Measurements from ENCODE around the gene GNG7.
"Not testable (repeated sequence)": the region's sequence is repeated elsewhere in the genome, so short reads cannot be mapped to it uniquely, and the experiment has no call there.

GNG7 gene

GRCh38 chr19:2509096-2509495 lies 193.4 kb downstream of the GNG7 start:
- H3K9me3 ChIP-seq (ENCODE audit: insufficient read depth, low read length, severe bottlenecking) = no peaks in the 10 kb centered on the region
- H3K79me2 ChIP-seq (ENCODE audit: insufficient read depth, low read length) = no peaks in the 10 kb centered on the region
- no peaks in the 10 kb centered on the region for H3K27me3 ChIP-seq (ENCODE audit: insufficient read depth, low read length, poor library complexity)
- H2AFZ ChIP-seq (ENCODE audit: low read depth, low read length) = no peak overlapping the region
- H4K20me1 ChIP-seq (ENCODE audit: insufficient read depth, low read length) = no peaks in the 10 kb centered on the region; the same call in 1 of the 2 replicates
- DNase-seq (no peak), ATAC-seq (ENCODE audit: insufficient read depth, low read depth) (no peak)
- H3K36me3 ChIP-seq (ENCODE audit: insufficient read depth, low read length) = no peaks in the 10 kb centered on the region
- H3K27ac ChIP-seq (ENCODE audit: low read length) = no peak overlapping the region
- H3K9ac ChIP-seq (ENCODE audit: low read depth, low read length) = no peak overlapping the region
- H3K4me3 ChIP-seq (ENCODE audit: low read depth in 1 of 2, low read length in 2 of 2) = no peak overlapping the region
- H3K4me2 ChIP-seq (ENCODE audit: insufficient read depth, low read length) = no peak overlapping the region
- peaks cover 4% of the 10 kb centered on the region for H3K4me1 ChIP-seq (ENCODE audit: insufficient read depth, low read length)
- TF ChIP-seq, protein P1, sequence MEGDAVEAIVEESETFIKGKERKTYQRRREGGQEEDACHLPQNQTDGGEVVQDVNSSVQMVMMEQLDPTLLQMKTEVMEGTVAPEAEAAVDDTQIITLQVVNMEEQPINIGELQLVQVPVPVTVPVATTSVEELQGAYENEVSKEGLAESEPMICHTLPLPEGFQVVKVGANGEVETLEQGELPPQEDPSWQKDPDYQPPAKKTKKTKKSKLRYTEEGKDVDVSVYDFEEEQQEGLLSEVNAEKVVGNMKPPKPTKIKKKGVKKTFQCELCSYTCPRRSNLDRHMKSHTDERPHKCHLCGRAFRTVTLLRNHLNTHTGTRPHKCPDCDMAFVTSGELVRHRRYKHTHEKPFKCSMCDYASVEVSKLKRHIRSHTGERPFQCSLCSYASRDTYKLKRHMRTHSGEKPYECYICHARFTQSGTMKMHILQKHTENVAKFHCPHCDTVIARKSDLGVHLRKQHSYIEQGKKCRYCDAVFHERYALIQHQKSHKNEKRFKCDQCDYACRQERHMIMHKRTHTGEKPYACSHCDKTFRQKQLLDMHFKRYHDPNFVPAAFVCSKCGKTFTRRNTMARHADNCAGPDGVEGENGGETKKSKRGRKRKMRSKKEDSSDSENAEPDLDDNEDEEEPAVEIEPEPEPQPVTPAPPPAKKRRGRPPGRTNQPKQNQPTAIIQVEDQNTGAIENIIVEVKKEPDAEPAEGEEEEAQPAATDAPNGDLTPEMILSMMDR (IDR thresholded peaks at IDR 0.05; ENCODE audit: borderline replicate concordance, extremely low read depth, low read length, poor library complexity, severe bottlenecking) = no peak
- TF ChIP-seq EZH2 (IDR thresholded peaks at IDR 0.05; ENCODE audit: borderline replicate concordance, low read depth, low read length, severe bottlenecking) = no peak

- Histone ChIP-seq H3K9me3 (ENCODE audit: insufficient read depth, low read length, severe bottlenecking) (no peaks in the 10 kb centered on the region), H3K36me3 (ENCODE audit: insufficient read depth, low read length) (no peaks in the 10 kb centered on the region), H3K4me2 (ENCODE audit: insufficient read depth, low read length) (no peak overlapping the region), H4K20me1 (ENCODE audit: insufficient read depth, low read length) (no peaks in the 10 kb centered on the region; the same call in 1 of the 2 replicates), H3K9ac (ENCODE audit: low read depth, low read length) (no peak overlapping the region), H2AFZ (ENCODE audit: low read depth, low read length) (peak overlapping the region; percentile 39; the same call in 1 of the 2 replicates), H3K79me2 (ENCODE audit: insufficient read depth, low read length) (no peaks in the 10 kb centered on the region), H3K27ac (ENCODE audit: low read length) (0 out of 2 replicates have a peak overlapping the region, but pooled peaks have one; percentile 16), H3K27me3 (ENCODE audit: insufficient read depth, low read length, poor library complexity) (no peaks in the 10 kb centered on the region), H3K4me3 (ENCODE audit: low read depth in 1 of 2, low read length in 2 of 2) (no peak overlapping the region), H3K4me1 (ENCODE audit: insufficient read depth, low read length) (peaks cover 4% of the 10 kb centered on the region)
- ATAC-seq (ENCODE audit: insufficient read depth, low read depth) (peak; percentile 57; the same call in 2 of the 3 replicates), DNase-seq (peak; percentile 35)
- TF ChIP-seq, protein P1 (IDR thresholded peaks at IDR 0.05; ENCODE audit: borderline replicate concordance, extremely low read depth, low read length, poor library complexity, severe bottlenecking) = no peak
- no peak for TF ChIP-seq EZH2 (IDR thresholded peaks at IDR 0.05; ENCODE audit: borderline replicate concordance, low read depth, low read length, severe bottlenecking)
Measured at GRCh38 chr19:2507109-2507508, 195.4 kb downstream of the GNG7 start.

- H3K36me3 ChIP-seq (ENCODE audit: insufficient read depth, low read length); DNase-seq; H2AFZ ChIP-seq (ENCODE audit: low read depth, low read length); H3K27me3 ChIP-seq (ENCODE audit: insufficient read depth, low read length, poor library complexity); H3K4me1 ChIP-seq (ENCODE audit: insufficient read depth, low read length); H4K20me1 ChIP-seq (ENCODE audit: insufficient read depth, low read length); H3K79me2 ChIP-seq (ENCODE audit: insufficient read depth, low read length); H3K27ac ChIP-seq (ENCODE audit: low read length); H3K4me3 ChIP-seq (ENCODE audit: low read depth in 1 of 2, low read length in 2 of 2); H3K4me2 ChIP-seq (ENCODE audit: insufficient read depth, low read length); ATAC-seq (ENCODE audit: insufficient read depth, low read depth); H3K9me3 ChIP-seq (ENCODE audit: insufficient read depth, low read length, severe bottlenecking); H3K9ac ChIP-seq (ENCODE audit: low read depth, low read length): not testable (repeated sequence)
Measured at GRCh38 chr19:2506656-2507055, 195.8 kb downstream of the GNG7 start.

- TF ChIP-seq EZH2 (IDR thresholded peaks at IDR 0.05; ENCODE audit: borderline replicate concordance, low read depth, low read length, severe bottlenecking) = no peak
- TF ChIP-seq, protein P1 (IDR thresholded peaks at IDR 0.05; ENCODE audit: borderline replicate concordance, extremely low read depth, low read length, poor library complexity, severe bottlenecking) = no peak
Measured at GRCh38 chr19:2503521-2504109, 198.9 kb downstream of the GNG7 start.

More at GRCh38 chr19:2503521-2504109, 198.9 kb downstream of the GNG7 start:
- Histone ChIP-seq H3K9ac (ENCODE audit: low read depth, low read length) (no peak overlapping the region), H3K36me3 (ENCODE audit: insufficient read depth, low read length) (no peaks in the 10 kb centered on the region), H3K27ac (ENCODE audit: low read length) (no peak overlapping the region), H3K4me2 (ENCODE audit: insufficient read depth, low read length) (no peak overlapping the region), H3K9me3 (ENCODE audit: insufficient read depth, low read length, severe bottlenecking) (no peaks in the 10 kb centered on the region), H3K79me2 (ENCODE audit: insufficient read depth, low read length) (no peaks in the 10 kb centered on the region), H2AFZ (ENCODE audit: low read depth, low read length) (no peak overlapping the region), H3K27me3 (ENCODE audit: insufficient read depth, low read length, poor library complexity) (no peaks in the 10 kb centered on the region), H4K20me1 (ENCODE audit: insufficient read depth, low read length) (no peaks in the 10 kb centered on the region), H3K4me1 (ENCODE audit: insufficient read depth, low read length) (peaks cover 4% of the 10 kb centered on the region), H3K4me3 (ENCODE audit: low read depth in 1 of 2, low read length in 2 of 2) (no peak overlapping the region)
- ATAC-seq (ENCODE audit: insufficient read depth, low read depth) (no peak), DNase-seq (no peak)
